ENCODE results near the gene ZMYND11.

GRCh38 chr10:135132-135600, at the start of gene ZMYND11:
- TF ChIP-seq POLR2AphosphoS5 (IDR thresholded peaks at IDR 0.05; ENCODE audit: borderline replicate concordance, low read depth, low read length) (no peak), EZH2 (IDR thresholded peaks at IDR 0.05) (no peak), FOXP2 (optimal IDR thresholded peaks at IDR 0.05; ENCODE audit: control extremely low read depth, extremely low read length, insufficient read depth) (no peak)
